Bronchial epithelial cell (primary cell): ENCODE measurements around the gene LACTB. TPM values are rescaled to one million over a fixed set of nuclear protein-coding genes. Genes with fewer than 3 reads are reported as not detected.

ENCODE experiments used
- DNase-seq: peaks from one replicate; pipeline ENCODE4 v3.0.0-alpha.2; 2010; ENCODE audit warnings: low read depth
- FAIRE-seq: peaks from 2 replicates; lab custom pipeline; 2011; peaks lifted over from hg19 to GRCh38; lab: Jason Lieb, UNC
- H3K27me3 ChIP-seq: 2 replicates; pipeline ENCODE4 v1.5.1; 2011; ENCODE audit warnings: low read length; ENCODE audit not compliant: control insufficient read depth, insufficient read depth
- H3K36me3 ChIP-seq: 2 replicates; pipeline ENCODE4 v1.5.1; 2011; ENCODE audit warnings: low read length; ENCODE audit not compliant: control insufficient read depth, insufficient read depth
- H3K4me3 ChIP-seq: 2 replicates; pipeline ENCODE4 v1.5.1; 2011; ENCODE audit warnings: mild to moderate bottlenecking, low read depth, low read length, control low read depth
- CTCF ChIP-seq: IDR thresholded peaks from 2 replicates; pipeline ENCODE4 v1.5.1; 2011; ENCODE audit warnings: mild to moderate bottlenecking, moderate library complexity, low read length, control low read depth, inconsistent platforms; ENCODE audit not compliant: insufficient read depth, severe bottlenecking
- total RNA-seq: library from RNA; depleted of rRNA; stranded (reverse); fragments of >200 nt; gene quantifications from 2 replicates; pipeline ENCODE4 v1.2.1, GENCODE V29; 2014

Gene LACTB
- total RNA-seq, 1 donor from 2014 or later, result 14.5 TPM

- H3K4me3 ChIP-seq, result no peak overlapping the region
- no peak for TF ChIP-seq CTCF
- DNase-seq, result peak; percentile 91
- H3K36me3 ChIP-seq, result no peaks in the 10 kb centered on the region
- H3K27me3 ChIP-seq, result no peaks in the 10 kb centered on the region
- peak; percentile 55 for FAIRE-seq
Measured at GRCh38 chr15:63176302-63176701, 54.6 kb downstream of the LACTB start.

- H3K27me3 ChIP-seq, result no peaks in the 10 kb centered on the region
- FAIRE-seq (no peak), DNase-seq (no peak)
- no peak for TF ChIP-seq CTCF
- no peaks in the 10 kb centered on the region for H3K36me3 ChIP-seq
- H3K4me3 ChIP-seq, result no peak overlapping the region
Measured at GRCh38 chr15:63178034-63178433, 56.4 kb downstream of the LACTB start.

- Histone ChIP-seq H3K36me3 (no peaks in the 10 kb centered on the region), H3K4me3 (no peak overlapping the region), H3K27me3 (no peaks in the 10 kb centered on the region)
- TF ChIP-seq CTCF, result no peak
- FAIRE-seq (no peak), DNase-seq (no peak)
Measured at GRCh38 chr15:63180746-63181145, 59.1 kb downstream of the LACTB start.

- H3K4me3 ChIP-seq, result no peak overlapping the region
- TF ChIP-seq CTCF, result no peak
- no peak for FAIRE-seq
Measured at GRCh38 chr15:63181648-63182047, 60.0 kb downstream of the LACTB start.

GRCh38 chr15:63185206-63185605 is 63.5 kb downstream of the LACTB start:
- Histone ChIP-seq H3K27me3 (no peaks in the 10 kb centered on the region), H3K36me3 (no peaks in the 10 kb centered on the region), H3K4me3 (no peak overlapping the region)
- no peak for FAIRE-seq
- TF ChIP-seq CTCF, result no peak
- no peak for DNase-seq

More at GRCh38 chr15:63181648-63182047, 60.0 kb downstream of the LACTB start:
- peak; percentile 57 for DNase-seq
- H3K36me3 ChIP-seq, result no peaks in the 10 kb centered on the region
- H3K27me3 ChIP-seq, result no peaks in the 10 kb centered on the region

- FAIRE-seq, result no peak
Measured at GRCh38 chr15:63186065-63186464, 64.4 kb downstream of the LACTB start.

More at GRCh38 chr15:63186065-63186464, 64.4 kb downstream of the LACTB start:
- no peak for TF ChIP-seq CTCF
- Histone ChIP-seq H3K27me3 (no peaks in the 10 kb centered on the region), H3K36me3 (no peaks in the 10 kb centered on the region), H3K4me3 (no peak overlapping the region)
- peak; percentile 98 for DNase-seq
